Mammary epithelial cell (primary cell): ENCODE measurements around the gene CASP2.

Experiments used
- EZH2 ChIP-seq: IDR thresholded peaks from 2 replicates; pipeline ENCODE4 v1.6.1; 2012; ENCODE audit warnings: low read length, inconsistent platforms, borderline replicate concordance
- TF ChIP-seq, protein P1 (sequence below), 2 donors: IDR thresholded peaks in 1 of 2; conservative IDR thresholded peaks in 1 of 2; 2 replicates each; pipeline ENCODE4 v1.5.1; 2011 to 2012; ENCODE audit warnings: inconsistent platforms in 2 of 2, low read length in 2 of 2, mild to moderate bottlenecking in 2 of 2, control low read depth in 1 of 2, low read depth in 1 of 2; ENCODE audit not compliant: insufficient read depth in 1 of 2; ENCODE audit errors: extremely low read depth in 1 of 2

DNA sequence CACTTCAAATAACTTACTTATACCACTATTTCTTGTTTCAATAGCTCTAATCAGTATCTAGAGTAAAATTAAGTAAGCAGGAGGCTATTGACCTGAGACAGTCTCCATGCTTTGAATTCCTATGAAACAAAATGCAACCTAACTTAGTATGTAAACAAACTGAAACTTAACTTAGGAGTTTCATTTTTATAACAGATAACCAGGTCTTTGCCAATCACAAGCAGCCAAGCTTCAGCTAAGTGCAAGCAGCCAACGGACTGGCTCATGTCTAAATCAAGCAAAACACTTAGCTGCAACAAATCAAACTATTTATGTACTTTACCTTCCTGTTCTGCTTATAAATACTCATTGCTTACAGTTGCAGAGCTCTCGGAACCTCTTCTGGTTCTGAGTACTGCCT, 29.3 kb upstream of the CASP2 start:
- no peak for TF ChIP-seq EZH2
- TF ChIP-seq, protein P1, sequence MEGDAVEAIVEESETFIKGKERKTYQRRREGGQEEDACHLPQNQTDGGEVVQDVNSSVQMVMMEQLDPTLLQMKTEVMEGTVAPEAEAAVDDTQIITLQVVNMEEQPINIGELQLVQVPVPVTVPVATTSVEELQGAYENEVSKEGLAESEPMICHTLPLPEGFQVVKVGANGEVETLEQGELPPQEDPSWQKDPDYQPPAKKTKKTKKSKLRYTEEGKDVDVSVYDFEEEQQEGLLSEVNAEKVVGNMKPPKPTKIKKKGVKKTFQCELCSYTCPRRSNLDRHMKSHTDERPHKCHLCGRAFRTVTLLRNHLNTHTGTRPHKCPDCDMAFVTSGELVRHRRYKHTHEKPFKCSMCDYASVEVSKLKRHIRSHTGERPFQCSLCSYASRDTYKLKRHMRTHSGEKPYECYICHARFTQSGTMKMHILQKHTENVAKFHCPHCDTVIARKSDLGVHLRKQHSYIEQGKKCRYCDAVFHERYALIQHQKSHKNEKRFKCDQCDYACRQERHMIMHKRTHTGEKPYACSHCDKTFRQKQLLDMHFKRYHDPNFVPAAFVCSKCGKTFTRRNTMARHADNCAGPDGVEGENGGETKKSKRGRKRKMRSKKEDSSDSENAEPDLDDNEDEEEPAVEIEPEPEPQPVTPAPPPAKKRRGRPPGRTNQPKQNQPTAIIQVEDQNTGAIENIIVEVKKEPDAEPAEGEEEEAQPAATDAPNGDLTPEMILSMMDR (conservative IDR thresholded peaks at IDR 0.05 in 1 of 2, IDR thresholded peaks at IDR 0.05 in 1 of 2; ENCODE audit: extremely low read depth in 1 of 2, insufficient read depth in 1 of 2, low read depth in 1 of 2, low read length in 2 of 2) = no peak
